Measurements from ENCODE around the gene KRTAP5-9.
"Not testable (repeated sequence)": the region's sequence is repeated elsewhere in the genome, so short reads cannot be mapped to it uniquely, and the experiment has no call there.

KRTAP5-9 gene

DNA sequence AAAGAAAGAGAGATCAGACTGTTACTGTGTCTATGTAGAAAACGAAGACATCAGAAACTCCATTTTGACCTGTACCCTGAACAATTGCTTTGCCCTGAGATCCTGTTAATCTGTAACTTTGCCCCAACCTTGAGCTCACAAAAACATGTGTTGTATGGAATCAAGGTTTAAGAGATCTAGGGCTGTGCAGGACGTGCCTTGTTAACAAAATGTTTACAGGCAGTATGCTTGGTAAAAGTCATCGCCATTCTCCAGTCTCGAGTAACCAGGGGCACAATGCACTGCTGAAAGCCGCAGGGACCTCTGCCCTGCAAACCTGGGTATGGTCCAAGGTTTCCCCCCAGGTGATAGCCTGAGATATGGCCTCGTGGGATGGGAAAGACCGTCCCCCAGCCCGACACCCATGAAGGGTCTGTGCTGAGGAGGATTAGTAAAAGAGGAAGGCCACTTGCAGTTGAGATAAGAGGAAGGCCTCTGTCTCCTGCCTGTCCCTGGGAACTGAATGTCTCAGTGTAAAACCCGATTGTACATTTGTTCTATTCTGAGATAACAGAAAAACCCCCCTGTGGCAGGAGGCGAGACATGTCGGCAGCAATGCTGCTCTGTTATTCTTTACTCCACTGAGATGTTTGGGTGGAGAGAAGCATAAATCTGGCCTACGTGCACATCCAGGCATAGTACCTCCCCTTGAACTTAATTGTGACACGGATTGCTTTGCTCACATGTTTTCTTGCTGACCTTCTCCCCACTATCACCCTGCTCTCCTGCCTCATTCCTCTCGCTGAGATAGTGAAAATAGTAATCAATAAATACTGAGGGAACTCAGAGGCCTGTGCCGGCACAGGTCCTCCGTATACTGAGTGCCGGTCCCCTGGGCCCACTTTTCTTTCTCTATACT is 13.3 kb upstream of the KRTAP5-9 start:
- not testable (repeated sequence) for DNase-seq (ENCODE audit: low read depth)

DNA sequence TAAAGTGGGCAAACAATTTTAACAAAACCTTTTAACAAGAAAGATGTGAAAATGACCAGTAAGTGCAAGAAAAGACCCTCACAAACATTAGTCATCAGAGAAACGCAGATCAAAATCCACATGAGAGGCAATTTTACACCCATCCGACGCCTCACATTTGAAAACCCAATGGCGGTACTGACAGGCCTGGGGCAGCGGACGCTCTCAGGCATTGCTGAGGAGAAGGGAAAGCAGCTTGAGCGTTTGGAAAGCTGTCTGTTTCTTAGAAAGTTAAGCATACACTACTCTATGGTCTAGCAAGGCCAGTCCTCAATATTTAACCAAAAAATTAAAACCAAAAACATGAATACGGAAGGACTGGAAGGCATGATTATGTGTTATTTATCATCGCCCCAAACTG is 12.4 kb upstream of the KRTAP5-9 start:
- no peak for DNase-seq (ENCODE audit: low read depth)

DNA sequence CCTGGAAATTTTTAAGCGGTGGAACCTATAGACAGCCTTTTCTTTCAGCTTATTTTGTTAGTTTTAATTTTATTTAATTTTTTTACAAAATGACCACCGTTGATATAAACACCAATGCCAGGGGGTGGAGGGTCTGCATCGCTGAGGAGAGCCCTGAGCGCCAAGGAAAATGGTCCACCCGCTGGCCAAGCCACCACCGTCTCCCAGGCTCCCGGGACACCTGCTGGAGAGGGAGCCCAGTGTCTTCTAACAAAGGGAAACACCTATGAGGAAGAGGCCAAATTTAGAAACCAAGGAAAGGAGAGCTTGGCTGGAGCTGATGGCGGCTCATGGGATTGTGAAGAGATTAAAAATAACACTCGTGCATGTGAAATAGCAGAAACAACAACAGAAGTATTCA is 10.7 kb upstream of the KRTAP5-9 start:
- DNase-seq (ENCODE audit: low read depth) = no peak

DNA sequence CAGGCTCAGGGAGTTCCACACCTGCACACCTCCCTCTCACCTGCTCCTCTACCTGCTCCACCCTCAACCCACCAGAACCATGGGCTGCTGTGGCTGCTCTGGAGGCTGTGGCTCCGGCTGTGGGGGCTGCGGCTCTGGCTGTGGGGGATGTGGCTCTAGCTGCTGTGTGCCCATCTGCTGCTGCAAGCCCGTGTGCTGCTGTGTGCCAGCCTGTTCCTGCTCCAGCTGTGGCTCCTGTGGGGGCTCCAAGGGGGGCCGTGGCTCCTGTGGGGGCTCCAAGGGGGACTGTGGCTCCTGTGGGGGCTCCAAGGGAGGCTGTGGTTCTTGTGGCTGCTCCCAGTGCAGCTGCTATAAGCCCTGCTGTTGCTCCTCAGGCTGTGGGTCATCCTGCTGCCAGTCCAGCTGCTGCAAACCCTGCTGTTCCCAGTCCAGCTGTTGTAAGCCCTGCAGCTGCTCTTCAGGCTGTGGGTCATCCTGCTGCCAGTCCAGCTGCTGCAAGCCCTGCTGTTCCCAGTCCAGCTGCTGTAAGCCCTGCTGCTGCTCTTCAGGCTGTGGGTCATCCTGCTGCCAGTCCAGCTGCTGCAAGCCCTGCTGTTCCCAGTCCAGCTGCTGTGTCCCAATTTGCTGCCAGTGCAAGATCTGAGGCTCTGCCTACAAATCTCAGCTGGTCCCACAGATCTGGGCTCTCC is 10.1 kb upstream of the KRTAP5-9 start, which contains the start of gene KRTAP5-8:
Gene KRTAP5-8 (plus strand): TSS at position 49 of the 689 bp plus-strand sequence. CDS start 31 bp downstream, at position 80.
- DNase-seq (ENCODE audit: low read depth) = not testable (repeated sequence)

DNA sequence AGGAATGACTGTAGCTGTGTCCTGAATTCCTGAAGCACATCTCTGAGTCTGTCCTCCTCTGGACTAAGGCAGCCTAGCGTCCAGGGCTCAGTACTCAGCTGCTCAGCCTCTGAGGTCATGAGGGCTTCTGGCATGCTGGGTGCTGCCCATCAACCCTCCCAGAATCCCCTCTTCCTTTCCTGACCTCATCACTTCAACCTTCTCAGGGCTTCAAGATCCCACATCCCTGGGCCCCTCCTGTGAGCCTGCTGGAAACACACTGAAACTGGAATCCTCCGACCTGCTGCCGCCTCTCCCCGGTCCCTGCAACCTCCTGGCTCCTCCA is 9.6 kb upstream of the KRTAP5-9 start:
- no peak for DNase-seq (ENCODE audit: low read depth)

DNA sequence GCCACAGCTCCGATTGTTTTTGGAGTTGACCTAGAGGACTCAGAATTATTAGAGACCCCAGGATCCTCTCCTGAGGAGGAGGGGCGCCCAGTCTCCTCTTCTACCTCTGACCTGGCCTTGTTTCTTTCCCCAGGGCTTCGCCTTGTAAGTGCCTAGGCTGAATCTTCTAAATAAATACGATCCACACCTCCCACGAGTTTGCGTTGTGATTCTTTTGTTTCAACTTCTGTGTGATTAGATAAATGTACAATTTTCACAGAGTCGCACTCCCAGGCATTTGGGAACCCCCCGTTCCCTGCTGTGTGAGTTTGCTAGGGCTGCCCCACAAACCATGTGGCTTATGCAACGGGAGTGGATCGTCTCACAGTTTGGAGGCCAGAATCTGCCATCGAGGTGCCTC is 9.2 kb upstream of the KRTAP5-9 start:
- DNase-seq (ENCODE audit: low read depth) = no peak

DNA sequence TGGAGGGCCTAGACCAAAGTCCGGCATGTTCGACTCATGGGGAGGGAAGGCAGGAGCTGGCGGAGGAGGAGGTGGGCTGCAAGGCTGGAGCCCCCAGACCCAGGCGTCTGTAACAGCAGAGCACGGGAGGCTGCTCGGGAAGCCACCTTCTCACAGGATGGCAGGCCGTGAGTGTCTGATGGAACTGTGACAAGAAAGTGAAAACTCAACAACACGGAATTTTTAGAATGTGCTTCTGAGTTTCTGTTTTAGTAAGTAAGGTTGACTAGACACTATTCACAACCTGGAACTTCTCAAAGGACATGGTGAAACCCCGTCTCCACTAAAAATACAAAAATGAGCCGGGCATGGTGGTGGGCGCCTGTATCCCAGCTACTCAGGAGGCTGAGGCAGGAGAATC is 8.2 kb upstream of the KRTAP5-9 start:
- not testable (repeated sequence) for DNase-seq (ENCODE audit: low read depth)

DNA sequence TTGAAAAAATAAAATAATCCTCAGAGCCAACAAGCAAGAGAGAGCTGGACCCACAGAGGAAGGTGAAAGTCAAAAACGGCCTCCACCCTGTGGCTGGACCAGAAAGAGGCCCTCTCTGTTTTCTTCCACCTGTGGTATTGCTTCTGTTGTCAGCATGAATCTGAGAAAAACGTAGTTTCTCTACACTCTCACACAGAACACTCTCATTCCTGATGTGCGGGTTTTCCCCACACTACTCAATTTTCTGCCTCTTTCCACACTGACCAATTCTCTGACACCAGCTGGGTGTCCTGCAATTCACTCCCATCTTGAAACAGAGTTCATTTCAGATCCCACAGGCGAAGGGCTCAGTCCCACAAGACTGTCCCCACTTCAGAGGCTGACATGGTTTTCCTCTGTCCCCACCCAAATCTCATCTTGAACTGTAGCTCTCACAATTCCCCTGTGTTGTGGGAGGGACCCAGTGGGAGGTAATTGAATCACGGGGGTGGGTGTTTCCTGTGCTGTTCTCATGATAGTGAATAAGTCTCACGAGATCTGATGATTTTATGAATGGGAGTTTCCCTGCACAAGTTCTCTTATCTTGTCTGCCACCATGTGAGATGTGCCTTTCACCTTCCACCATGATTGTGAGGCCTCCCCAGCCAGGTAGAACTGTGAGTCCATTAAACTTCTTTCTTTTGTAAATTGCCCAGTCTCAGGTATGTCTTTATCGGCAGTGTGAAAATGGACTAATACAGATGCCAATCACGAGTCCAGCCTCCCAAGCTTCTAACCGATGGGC is 7.5 kb upstream of the KRTAP5-9 start:
- DNase-seq (ENCODE audit: low read depth) = not testable (repeated sequence)

DNA sequence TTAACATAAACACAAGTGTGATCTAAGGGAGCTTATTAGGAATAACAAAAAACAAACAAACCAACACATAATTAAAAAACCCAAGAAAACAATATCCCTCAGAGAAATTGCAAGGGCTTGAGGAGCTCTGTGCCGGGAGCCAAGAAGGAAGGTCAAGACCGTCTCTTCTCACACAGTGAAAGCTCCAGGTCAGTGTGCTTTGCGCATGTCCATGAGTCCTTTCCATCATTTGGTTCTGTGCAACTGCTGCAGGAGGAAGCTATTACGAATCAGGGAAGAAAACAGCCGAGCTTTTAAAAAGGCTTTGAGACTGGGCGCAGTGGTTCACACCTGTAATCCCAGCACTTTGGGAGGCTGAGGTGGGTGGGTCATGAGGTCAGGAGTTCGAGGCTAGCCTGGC is 5.8 kb upstream of the KRTAP5-9 start:
- DNase-seq (ENCODE audit: low read depth) = no peak

DNA sequence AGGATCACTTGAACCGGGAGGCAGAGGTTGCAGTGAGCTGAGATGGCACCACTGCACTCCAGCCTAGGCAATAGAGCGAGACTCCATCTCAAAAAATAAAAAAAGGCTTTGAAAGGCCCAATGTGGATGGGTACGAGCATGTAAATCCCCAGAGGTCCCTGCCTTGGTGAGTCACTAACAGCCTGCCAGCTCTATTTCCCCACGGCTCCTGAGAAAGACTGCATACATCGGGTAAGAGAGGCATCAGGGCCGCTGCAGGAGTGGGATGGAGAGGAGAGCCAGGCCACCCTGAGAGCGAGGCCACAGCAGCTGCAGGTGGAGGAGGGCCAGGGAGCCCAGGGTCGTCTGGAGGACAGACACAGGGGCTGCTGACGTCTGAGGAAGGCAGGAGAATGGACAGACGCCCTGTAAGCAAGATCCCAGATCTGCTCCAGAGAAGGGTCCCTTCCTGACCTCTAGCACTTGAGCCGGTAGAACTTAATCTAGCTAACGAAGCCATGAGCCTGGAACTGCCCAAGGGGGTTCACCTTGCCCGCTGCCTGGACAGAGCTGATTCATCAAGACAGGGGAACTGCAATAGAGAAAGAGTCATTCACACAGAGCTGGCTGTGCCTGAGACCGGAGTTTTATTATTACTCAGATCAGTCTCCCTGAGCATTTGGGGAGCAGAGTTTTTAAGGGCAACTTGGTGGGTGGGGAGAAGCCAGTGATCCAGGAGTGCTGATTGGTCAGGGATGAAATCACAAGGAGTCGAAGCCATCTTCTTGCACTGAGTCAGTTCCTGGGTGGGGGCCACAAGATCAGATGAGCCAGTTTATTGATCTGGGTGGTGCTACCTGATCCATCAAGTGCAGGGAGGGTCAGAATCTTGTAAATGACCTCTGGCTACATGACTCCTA is 5.1 kb upstream of the KRTAP5-9 start:
- no peak for DNase-seq (ENCODE audit: low read depth)

DNA sequence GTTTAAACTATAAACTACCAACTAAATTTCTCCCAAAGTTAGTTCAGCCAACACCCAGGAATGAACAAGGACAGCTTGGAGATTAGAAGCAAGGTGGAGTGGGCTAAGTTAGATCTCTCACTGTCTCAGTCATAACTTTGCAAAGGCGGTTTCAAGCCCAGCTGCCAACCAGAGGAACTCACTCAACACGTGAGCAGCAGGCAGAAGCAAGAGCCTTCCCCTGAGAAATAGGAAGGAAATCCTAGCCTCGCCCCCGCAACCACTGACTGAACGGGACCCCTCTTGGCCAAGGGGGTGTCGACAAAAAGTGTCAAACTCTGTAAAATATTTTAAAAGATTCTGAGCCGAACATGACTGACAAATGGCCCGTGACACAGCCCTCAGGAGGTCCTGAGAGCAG is 4.4 kb upstream of the KRTAP5-9 start:
- no peak for DNase-seq (ENCODE audit: low read depth)

DNA sequence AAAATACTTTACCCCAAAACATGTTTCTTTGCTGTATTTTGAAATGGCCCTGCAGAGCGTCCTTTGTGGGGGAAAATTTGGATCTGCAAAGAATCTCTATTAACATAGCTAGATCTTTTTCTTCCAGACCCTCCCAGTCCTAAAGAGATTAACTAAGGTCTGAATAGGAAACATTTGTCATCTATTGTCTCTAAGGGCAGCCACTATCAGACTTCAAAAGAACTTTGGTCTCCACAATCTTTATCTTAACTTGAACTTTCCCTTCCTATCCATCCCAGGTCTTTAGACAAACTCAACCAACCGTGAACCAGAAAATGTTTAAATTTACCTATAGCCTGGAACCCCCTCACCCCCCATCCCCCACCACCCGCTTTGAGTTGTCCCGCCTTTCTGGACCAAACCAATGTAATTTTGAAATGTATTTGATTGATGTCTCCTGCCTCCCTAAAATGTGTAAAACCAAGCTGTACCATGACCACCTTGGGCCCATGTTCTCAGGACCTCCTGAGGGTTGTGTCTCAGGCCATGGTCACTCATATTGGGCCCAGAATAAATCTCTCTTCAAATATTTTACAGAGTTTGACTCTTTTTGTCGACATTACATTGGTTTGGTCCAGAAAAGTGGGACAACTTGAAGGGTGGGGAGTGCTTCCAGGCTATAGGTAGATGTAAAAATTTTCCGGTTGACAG is 3.5 kb upstream of the KRTAP5-9 start:
- no peak for DNase-seq (ENCODE audit: low read depth)

DNA sequence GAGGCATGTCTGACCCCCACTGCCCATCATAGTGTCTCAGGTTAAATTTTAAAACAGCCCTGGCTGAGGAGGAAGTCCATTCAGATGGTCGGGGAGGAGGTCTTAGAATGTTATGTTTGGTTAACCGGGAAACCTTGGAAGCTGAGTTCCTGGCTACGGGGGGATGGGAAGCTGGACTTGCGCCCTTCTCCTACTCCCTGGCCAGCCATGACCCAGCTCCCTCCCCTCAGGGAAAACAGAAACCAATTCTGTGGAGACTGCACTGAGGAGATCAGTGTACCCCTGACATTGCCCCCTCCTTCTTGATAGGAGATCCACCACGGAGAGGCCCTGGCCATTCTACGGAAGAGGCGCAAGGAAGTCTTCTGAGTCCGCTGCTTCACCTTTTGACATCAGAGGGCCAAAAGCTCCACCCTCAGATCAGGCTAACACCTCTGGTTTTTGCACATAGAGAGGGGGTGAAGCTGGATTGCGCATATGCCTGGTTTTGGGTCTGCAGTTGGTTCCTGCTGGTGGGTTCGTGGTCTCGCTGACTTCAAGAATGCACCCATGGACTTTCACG is 2.7 kb upstream of the KRTAP5-9 start:
- DNase-seq (ENCODE audit: low read depth) = no peak

DNA sequence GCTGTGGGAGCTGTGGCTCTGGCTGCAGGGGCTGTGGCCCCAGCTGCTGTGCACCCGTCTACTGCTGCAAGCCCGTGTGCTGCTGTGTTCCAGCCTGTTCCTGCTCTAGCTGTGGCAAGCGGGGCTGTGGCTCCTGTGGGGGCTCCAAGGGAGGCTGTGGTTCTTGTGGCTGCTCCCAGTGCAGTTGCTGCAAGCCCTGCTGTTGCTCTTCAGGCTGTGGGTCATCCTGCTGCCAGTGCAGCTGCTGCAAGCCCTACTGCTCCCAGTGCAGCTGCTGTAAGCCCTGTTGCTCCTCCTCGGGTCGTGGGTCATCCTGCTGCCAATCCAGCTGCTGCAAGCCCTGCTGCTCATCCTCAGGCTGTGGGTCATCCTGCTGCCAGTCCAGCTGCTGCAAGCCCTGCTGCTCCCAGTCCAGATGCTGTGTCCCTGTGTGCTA is 514 bp downstream of the KRTAP5-9 start:
- DNase-seq (ENCODE audit: low read depth) = no peak

DNA sequence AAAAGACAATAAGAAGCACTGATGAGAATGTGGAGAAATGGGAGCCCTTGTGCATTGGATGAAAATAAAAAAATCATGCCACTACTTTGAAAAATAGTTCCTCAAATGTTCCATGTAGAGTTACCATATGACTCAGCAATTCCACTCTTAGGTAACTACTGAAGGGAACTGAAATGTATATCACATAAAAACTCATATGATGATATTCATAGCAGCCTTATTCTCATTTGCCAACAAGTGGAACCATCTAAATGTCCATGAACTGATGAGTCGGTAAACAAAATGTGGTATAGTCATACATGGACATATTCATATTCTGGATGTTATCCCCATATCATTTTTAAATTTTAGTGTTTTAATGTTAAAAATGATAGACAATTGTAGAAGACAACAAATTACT is 3.5 kb downstream of the KRTAP5-9 start:
- no peak for DNase-seq (ENCODE audit: low read depth)

DNA sequence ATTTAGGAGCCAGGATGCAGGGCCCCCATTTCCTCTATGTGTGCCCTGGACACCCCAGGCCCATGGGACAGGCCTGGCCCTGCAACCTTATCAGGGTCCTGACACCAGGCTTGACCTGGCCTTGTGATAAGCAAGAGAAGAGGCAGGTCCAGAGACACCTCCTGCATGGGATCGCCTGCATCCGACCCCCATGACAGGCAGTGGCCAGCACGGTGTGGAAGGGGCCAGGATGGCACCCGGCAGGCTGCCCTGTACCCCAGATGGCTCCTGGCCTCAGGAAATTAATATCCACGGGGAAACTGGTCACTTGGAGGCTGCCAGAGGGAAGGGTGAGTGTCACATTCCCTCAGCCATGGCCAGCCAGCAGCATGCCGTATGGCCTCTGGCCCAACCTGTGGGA is 6.8 kb downstream of the KRTAP5-9 start:
- DNase-seq (ENCODE audit: low read depth) = no peak

DNA sequence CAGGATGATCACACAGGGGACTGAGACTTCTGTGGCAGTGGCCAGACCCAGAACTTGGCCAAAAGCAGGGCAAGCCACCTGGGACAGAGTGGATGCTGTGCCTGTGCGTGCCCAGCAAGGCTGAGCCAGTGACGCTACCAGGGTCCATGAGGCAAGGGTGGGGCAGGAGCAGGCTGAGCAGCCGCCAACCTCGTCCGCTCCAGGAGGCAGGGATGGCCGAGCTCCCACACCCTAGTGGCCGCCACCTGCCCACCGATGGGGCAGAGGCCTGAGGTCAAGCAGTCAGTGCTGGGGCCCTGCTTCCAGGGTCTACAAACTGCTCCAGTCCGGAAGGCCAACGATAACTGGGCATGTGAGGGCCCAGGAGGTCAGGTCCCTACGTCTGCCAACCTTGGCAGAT is 7.3 kb downstream of the KRTAP5-9 start:
- no peak for DNase-seq (ENCODE audit: low read depth)

DNA sequence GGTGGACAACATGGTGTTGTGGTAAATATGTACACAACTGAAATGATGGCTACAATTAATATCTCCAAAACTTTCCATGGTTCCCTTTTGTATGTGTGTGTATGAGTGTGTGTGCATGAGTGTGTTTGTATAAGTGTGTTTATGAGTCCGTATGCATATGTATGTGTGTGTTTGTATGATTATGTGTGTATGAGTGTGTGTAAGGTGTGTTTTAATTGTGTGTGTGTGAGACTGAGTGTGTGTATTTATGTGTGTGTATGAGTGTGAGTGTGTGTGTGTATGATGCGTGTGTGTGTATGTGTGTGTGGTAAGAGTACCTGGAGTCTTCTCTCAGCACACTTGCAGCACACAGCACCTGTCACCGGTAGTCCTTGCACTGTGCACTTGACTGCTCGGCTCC is 7.8 kb downstream of the KRTAP5-9 start:
- DNase-seq (ENCODE audit: low read depth) = no peak

DNA sequence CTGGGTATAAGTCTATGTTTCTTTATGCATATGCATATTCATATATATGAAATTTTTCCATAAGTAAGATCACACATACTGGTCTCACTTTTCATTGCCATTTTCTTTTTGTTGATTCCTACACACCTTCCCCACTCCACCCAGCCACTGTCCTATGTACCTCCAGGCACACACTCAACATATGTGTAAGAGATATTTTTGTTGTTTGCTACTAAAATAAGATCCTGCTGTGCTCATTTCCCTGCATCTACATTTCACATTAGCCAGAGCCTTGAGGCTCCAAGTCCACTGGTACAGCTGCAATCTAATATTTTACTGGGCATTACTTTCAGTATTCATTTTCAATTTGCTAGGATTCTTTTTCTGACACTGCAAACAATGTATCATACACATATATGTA is 9.0 kb downstream of the KRTAP5-9 start:
- no peak for DNase-seq (ENCODE audit: low read depth)

DNA sequence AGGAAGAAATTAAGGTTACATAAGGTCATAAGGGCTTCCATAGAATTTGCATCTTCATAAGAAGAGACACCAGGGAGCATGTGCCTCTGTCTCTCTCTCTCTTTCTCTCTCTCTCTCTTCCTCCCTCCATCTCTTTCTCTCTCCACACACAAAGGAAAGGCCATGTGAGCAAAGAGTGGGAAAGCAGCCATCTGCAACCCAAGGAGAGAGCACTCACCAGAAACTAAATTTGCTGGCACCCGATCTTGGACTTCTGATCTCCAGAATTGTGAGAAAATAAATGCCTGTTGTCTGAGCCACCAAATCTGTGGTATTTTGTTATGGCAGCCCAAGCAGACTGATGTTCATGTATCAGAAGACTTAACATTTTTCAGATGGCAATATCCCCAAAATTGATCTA is 10.8 kb downstream of the KRTAP5-9 start:
- DNase-seq (ENCODE audit: low read depth) = no peak

DNA sequence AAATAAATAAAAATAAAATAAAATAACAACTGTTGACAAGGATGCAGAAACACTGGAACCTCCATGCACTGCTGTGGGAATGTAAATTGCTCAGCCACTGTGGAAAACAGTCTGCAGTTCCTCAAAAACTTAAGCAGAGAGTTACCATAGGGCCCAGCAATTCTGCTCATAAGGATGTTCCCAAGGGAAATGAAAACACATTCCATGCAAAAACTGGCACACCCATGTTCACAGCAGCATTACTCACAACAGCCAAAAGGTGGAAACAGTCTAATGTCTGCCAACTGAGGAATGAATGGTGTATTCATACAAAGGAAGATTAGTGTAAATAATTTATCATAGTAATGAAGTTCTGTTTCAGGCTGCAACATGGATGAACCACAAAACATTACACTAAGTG is 13.9 kb downstream of the KRTAP5-9 start:
- no peak for DNase-seq (ENCODE audit: low read depth)

Data from stimulated activated CD8-positive, alpha-beta memory T cell treated with anti-CD3 and anti-CD28 coated beads, Interleukin-12 subunit alpha, Interleukin-12 subunit beta, amount 100 ng/mL, for 1 hour (primary cell).